GM21423 (cell line): Measurements from ENCODE around the gene CPAMD8.

Experiments
- ATAC-seq: cut with Tn5 transposase; IDR thresholded peaks from one replicate; pipeline ENCODE4 v1.9.1; 2021; ENCODE audit warnings: mild to moderate bottlenecking, moderate library complexity; ENCODE audit not compliant: unreplicated experiment

Gene CPAMD8

GRCh38 chr19:16922592-16922934, 104.0 kb downstream of the CPAMD8 start:
- ATAC-seq: no peak

DNA sequence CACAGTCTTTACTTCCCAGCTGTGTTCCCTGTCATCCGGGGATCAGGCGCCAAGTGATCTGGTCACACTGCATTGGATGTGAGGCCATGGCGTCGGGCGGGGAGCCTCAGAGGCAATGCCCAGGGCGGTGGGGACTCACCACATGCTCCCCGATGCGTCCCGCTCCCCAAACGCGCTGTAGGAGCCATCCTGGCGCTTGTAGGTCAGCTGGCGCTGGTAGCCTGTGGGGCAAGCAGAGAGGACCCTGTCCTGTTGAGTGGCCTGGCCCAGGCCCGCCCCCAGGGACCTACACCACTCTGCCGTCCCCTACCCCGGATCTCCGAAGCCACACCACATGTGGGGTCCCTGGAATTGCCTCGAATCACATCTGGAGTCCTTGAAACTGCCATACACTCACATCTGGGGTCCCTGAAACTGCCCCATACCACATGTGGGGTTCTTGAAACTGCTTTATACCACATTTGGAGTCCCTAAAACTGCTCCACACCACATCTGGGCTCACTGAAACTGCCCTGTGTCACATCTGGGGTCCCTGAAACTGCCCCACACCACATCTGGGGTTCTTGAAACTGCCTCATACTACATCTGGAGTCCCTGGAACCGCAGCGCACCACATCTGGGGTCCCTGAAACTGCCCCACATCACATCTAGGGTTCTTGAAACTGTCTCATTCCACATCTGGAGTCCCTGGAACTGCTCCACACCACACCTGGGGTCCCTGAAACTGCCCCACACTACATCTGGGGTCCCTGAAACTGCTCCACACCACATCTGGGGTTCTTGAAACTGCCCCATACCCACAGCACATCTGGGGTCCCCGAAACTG, 104.6 kb downstream of the CPAMD8 start:
- no peak for ATAC-seq

- no peak for ATAC-seq
Observed at GRCh38 chr19:16920816-16921529, 105.6 kb downstream of the CPAMD8 start.

DNA sequence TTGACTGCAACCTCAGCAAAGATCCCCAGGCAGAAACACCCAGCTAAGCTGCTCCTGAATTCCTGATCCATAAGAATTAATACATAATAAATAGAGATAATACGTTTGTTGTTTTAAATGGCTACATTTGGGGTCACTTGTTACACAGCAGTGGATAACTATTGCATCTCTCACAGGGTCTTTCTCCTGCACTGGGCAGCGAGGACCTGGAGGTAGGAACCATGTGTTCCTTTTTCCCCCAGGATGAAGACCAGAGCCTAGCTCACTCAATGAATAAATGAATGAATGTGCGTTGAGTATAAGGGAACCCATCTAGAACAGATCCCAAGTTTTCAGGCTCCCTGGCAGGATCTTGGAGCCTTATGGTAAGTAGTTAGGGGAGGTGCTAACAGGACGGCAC, 107.1 kb downstream of the CPAMD8 start:
- no peak for ATAC-seq

DNA sequence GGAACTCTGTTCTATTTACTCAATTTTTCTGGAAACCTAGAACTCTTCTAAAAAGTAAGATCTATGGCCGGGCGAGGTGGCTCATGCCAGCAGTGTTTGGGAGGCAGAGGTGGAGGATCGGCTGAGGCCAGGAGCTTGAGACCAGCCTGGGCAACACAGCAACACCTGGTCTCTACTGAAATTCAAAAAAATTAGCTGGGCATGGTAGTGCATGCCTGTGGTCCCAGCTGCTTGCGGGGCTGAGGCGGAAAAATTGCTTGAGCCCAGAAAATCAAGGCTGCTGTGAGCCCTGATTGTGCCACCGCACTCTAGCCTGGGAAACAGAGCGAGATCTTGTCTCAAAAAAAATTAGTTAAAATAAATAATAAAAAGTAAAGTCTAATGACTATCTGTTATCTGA, 109.2 kb downstream of the CPAMD8 start:
- ATAC-seq: no peak

GRCh38 chr19:16915734-16916133, 110.9 kb downstream of the CPAMD8 start:
- ATAC-seq: no peak

DNA sequence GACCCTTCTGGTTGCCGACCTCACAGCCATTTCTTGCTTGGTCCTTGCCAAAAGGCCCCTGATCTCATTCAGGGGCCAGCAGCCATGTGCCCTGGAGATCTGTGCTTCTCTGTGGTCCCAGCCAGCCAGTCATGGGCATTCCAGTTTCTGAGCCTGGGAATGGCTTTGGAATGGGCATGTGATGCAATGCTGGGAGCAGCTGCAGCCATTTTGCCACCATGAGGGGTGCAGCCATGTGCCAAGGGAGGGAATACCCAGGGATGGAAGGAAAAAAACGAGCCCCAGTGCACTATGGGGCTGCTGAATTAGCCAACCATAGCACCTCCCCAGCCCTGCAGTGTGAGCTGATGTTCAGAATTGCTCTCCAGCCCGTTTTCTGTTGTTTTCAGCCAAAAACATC, 111.5 kb downstream of the CPAMD8 start:
- ATAC-seq: no peak

- ATAC-seq: no peak
Observed at GRCh38 chr19:16914421-16914820, 112.2 kb downstream of the CPAMD8 start.

DNA sequence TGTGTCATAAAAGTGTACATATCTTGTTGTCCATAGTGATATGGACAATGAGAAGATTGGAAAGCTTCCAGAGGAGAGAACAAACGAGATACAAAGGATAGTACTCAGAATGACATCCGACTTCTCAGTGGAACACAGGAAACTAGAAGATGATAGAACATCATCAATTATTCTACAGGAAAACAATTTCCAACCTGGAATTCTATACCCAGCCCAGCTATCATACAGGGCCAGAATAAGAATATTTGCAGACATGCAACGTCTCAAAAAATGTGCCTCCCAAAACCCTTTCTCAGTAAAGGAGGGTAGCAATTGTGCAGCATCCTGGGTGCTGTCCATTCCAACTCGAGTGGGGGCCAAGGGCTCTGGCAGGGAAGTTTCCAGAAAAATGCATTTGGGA, 113.8 kb downstream of the CPAMD8 start:
- no peak for ATAC-seq

DNA sequence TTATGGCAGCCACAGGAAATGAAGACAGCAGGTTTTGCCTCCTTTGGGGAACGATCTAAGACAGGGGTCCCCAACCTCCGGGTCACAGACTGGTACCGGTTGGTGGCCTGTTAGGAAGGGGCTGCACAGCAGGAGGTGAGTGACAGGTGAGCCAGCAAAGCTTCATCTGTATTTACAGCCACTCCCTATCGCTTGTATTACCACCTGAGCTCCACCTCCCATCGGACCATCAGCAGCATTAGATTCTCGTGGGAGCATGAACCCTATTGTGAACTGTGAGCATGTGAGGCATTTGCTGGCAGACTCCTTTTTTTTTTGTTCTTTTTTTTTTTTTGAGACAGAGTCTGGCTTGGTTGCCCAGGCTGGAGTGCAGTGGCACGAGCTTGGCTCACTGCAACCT, 115.6 kb downstream of the CPAMD8 start:
- ATAC-seq: no peak

DNA sequence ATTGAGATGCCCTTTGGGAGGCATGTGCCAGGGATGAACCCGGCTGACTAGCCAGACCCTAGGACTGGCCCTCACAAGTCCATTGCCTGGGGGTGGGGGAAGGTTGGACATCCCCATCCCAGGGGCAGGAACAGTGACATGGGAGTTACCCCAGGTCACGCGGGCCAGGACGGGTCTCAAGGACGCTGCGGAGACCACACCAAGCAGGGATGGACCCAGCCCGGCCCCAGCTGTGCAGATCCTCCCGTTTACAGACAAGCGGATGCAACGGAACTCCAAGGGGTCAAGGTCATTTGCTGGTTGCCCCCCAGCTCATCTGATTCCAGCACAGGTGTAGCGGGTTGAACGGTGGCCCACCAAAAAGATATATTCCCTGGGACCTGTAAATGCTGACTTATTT, 117.9 kb downstream of the CPAMD8 start:
- ATAC-seq: no peak

GRCh38 chr19:16904599-16904998, 122.0 kb downstream of the CPAMD8 start:
- no peak for ATAC-seq

GRCh38 chr19:16903347-16903746, 123.3 kb downstream of the CPAMD8 start:
- ATAC-seq: no peak

GRCh38 chr19:16902545-16902944, 124.1 kb downstream of the CPAMD8 start:
- no peak for ATAC-seq

DNA sequence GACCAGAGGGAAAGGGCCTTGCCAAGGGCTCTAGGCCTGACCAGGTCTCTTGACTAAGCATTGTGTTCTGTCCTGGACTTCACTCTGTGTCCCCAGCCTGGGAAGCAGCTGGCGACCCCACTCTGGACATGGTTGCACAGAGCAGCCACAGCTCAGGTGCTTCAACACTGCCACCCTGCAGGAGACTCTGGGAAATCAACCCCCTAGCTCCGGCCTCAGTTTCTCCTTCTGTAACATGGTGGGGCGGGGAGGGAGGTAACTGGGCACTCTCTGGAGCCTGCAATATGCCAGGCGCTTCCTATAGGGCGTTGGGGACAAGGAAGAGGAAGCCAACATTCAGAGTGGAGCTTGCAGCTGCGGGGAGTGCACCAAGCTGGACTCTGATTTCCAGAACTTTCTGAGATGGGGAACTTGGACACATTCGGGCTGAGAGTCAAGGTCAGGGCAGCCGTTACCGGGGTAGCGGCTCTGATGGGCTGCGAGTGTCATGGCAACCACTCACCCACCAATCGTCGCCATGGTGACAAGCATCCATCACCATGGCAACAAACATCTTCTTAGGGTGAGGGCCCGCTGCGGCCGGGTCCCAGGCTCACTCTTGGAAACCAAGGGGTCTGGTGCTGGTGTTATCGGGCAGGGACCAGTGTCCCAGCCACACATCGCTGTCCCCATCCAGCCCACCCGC, 125.0 kb downstream of the CPAMD8 start:
- no peak for ATAC-seq

GRCh38 chr19:16899566-16900075, 127.0 kb downstream of the CPAMD8 start:
- no peak for ATAC-seq

- ATAC-seq: no peak
Observed at GRCh38 chr19:16898361-16899015, 128.1 kb downstream of the CPAMD8 start.

- no peak for ATAC-seq
Observed at GRCh38 chr19:16897856-16898161, 128.8 kb downstream of the CPAMD8 start.

DNA sequence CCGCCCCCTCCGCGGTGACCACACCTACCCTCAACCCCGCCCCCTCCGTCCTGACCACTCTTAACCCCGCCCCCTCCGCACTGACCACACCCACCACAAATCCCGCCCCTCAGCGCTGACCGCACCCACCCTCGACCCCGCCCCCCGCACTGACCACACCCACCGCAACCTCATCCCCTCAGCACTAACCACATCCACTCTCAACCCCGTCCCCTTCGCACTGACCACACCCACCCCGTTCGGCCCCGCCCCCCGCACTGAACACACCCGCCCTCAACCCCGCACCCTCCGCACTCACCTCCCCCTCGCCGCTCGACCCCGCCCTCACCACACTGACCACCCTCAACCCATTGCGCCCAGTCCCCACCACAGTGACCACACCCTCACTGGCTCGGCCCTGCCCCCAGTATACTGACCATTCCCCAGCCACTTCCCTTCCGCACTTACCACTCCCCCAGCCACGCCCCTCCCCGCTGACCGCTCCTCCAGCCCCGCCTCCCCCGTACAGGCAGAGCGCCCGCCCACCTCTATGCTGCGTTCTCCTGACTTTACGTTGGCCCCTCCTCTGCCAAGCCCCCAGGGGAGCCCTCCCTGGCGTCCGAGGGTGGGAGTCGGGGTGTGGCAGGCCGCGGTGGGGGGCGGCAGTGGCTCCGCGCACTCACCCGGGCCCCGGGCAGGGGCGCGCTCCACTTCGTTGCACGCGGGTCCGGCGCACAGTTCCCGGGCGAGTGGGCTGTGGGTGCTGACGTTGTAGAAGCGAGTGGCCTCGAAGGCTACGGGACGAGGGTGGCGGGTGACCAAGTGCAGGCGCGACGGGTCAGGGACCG, 129.4 kb downstream of the CPAMD8 start:
- ATAC-seq: peak; percentile 41
